ENCODE results near the gene KRTAP1-1.
"Not testable (repeated sequence)": the region's sequence is repeated elsewhere in the genome, so short reads cannot be mapped to it uniquely, and the experiment has no call there.

- TF ChIP-seq, protein P1, sequence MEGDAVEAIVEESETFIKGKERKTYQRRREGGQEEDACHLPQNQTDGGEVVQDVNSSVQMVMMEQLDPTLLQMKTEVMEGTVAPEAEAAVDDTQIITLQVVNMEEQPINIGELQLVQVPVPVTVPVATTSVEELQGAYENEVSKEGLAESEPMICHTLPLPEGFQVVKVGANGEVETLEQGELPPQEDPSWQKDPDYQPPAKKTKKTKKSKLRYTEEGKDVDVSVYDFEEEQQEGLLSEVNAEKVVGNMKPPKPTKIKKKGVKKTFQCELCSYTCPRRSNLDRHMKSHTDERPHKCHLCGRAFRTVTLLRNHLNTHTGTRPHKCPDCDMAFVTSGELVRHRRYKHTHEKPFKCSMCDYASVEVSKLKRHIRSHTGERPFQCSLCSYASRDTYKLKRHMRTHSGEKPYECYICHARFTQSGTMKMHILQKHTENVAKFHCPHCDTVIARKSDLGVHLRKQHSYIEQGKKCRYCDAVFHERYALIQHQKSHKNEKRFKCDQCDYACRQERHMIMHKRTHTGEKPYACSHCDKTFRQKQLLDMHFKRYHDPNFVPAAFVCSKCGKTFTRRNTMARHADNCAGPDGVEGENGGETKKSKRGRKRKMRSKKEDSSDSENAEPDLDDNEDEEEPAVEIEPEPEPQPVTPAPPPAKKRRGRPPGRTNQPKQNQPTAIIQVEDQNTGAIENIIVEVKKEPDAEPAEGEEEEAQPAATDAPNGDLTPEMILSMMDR (IDR thresholded peaks at IDR 0.05): not testable (repeated sequence)
- TF ChIP-seq EP300 (IDR thresholded peaks at IDR 0.05); POLR2A (IDR thresholded peaks at IDR 0.05; ENCODE audit: low read depth); POLR2AphosphoS5 (IDR thresholded peaks at IDR 0.05): not testable (repeated sequence)
These were observed 42.2 kb upstream of the KRTAP1-1 start for GRCh38 chr17:41083427-41083826.

Data from esophagus muscularis mucosa (tissue), 4 donors.